Neural crest cell (in vitro differentiated cells): ENCODE results near the gene ATXN1L. TPM values are rescaled to one million over a fixed set of nuclear protein-coding genes. Genes with fewer than 3 reads are reported as not detected.

Experiments
- DNase-seq: peaks from one replicate; pipeline ENCODE4 v3.0.0; 2021; ENCODE audit warnings: low read depth, mixed read lengths, low spot score
- H3K27ac Mint-ChIP-seq: one replicate; pipeline ENCODE4 v1.8.0; 2021; ENCODE audit warnings: mild to moderate bottlenecking, mixed read lengths; ENCODE audit not compliant: unreplicated experiment
- H3K27me3 Mint-ChIP-seq: 2 replicates; pipeline ENCODE4 v1.8.0; 2021; ENCODE audit warnings: low read depth, mild to moderate bottlenecking, mixed read lengths
- H3K36me3 Mint-ChIP-seq: 2 replicates; pipeline ENCODE4 v1.8.0; 2021; ENCODE audit warnings: low read depth, mild to moderate bottlenecking, mixed read lengths
- H3K4me1 Mint-ChIP-seq: 2 replicates; pipeline ENCODE4 v1.8.0; 2021; ENCODE audit warnings: mixed read lengths
- H3K4me3 Mint-ChIP-seq: one replicate; pipeline ENCODE4 v1.8.0; 2021; ENCODE audit warnings: mild to moderate bottlenecking, mixed read lengths
- H3K9me3 Mint-ChIP-seq: 2 replicates; pipeline ENCODE4 v1.8.0; 2021; ENCODE audit warnings: mixed read lengths
- total RNA-seq: library from RNA; stranded (reverse); gene quantifications from 2 replicates; pipeline ENCODE4 v1.2.1, GENCODE V29; 2021
- TF ChIP-seq, protein P1 (sequence below): fragments of 200-600 bp; sonication (generic); conservative IDR thresholded peaks from 2 replicates; pipeline ENCODE4 v1.5.0; 2021; ENCODE audit warnings: antibody characterized with exemption, mild to moderate bottlenecking

ATXN1L gene
- total RNA-seq, 1 donor from 2014 or later, result 28.4 TPM

DNA sequence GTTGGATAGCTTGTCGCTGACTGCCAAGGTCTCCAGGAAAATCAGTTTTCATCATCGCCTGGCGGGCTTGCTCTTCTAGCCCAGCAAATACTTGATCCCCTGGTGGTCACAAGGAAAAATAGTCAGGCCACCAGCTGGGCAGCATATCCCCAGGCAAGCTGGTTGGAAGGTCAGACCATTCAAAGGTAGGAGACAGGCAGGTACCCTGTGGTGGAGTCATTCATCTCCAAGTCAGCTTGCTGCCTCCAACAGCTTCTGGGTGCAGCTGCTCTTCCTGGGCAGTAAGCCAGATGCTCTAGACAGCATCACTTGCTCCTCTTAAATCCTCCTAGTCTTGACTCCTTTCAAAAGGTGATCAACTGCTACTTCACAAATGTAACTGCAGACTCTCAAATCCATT lies 22.2 kb downstream of the ATXN1L start:
- Mint-ChIP-seq H3K27me3 (no peaks in the 10 kb centered on the region), H3K36me3 (peaks cover 11% of the 10 kb centered on the region), H3K4me3 (no peak overlapping the region), H3K4me1 (no peaks in the 10 kb centered on the region), H3K27ac (no peak overlapping the region), H3K9me3 (no peaks in the 10 kb centered on the region)
- no peak for DNase-seq
- TF ChIP-seq, protein P1, sequence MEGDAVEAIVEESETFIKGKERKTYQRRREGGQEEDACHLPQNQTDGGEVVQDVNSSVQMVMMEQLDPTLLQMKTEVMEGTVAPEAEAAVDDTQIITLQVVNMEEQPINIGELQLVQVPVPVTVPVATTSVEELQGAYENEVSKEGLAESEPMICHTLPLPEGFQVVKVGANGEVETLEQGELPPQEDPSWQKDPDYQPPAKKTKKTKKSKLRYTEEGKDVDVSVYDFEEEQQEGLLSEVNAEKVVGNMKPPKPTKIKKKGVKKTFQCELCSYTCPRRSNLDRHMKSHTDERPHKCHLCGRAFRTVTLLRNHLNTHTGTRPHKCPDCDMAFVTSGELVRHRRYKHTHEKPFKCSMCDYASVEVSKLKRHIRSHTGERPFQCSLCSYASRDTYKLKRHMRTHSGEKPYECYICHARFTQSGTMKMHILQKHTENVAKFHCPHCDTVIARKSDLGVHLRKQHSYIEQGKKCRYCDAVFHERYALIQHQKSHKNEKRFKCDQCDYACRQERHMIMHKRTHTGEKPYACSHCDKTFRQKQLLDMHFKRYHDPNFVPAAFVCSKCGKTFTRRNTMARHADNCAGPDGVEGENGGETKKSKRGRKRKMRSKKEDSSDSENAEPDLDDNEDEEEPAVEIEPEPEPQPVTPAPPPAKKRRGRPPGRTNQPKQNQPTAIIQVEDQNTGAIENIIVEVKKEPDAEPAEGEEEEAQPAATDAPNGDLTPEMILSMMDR, result no peak

DNA sequence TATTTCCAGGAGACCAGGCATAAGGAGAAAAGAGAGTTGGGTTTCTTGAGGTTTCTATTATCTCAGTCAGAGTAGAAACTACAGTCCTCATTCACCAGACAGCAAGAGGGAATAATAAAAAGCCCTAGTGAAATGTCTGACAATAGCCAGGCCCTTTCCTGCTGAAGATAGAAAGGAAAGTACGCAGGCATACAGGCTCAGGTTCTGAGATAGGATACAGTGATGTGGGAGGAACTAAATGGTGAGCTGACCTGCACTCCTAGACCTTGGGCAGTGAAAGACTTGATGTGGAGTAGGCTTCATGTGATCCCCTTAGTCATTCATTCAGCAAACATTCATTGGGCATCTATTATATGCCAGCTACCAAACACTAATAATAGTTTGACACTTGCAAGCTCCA lies 23.3 kb downstream of the ATXN1L start:
- Mint-ChIP-seq H3K27me3 (no peaks in the 10 kb centered on the region), H3K36me3 (peaks cover 11% of the 10 kb centered on the region), H3K9me3 (no peaks in the 10 kb centered on the region), H3K4me3 (no peak overlapping the region), H3K4me1 (no peaks in the 10 kb centered on the region), H3K27ac (no peak overlapping the region)
- DNase-seq, result no peak
- TF ChIP-seq, protein P1, result no peak

DNA sequence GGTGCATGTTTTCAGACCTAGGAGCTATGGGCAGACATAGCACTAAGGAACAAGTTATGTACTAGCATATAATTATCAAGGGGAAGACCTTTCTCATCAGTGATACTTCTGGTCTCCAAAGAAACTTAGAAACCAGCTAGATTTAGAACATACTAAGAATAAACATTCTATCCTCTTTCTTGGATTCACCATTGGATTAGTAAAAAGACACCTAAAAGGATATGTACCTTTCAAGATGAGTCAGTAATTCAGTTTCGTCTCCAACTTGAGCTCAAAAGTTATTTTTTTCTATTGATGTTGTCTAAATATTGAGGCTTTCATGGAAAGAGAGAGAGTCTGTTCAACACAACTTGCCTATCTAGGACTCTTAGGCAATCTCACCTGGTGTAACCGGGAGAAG lies 25.0 kb downstream of the ATXN1L start:
- no peaks in the 10 kb centered on the region for H3K4me1 Mint-ChIP-seq
- H3K4me3 Mint-ChIP-seq, result no peak overlapping the region
- TF ChIP-seq, protein P1, result no peak
- H3K27ac Mint-ChIP-seq, result no peak overlapping the region
- DNase-seq, result no peak
- H3K36me3 Mint-ChIP-seq, result peaks cover 5% of the 10 kb centered on the region
- no peaks in the 10 kb centered on the region for H3K27me3 Mint-ChIP-seq
- no peaks in the 10 kb centered on the region for H3K9me3 Mint-ChIP-seq

DNA sequence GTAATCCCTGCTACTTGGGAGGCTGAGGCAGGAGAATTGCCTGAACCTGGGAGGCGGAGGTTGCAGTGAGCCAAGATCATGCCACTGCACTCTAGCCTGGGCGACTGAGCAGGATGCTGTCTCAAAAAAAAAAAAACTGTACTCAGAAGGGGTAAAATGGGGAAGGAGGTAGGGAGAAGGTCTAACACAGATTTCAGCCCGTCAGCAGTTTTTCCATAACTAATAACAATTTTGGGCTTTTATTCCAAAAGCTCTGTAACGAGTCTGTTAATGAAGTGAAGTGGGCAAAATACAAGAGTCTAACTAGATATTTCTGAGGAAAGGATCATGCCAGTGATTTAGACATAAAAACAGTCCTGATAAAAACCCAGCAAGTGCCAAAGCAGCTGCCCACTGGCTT lies 27.4 kb downstream of the ATXN1L start:
- no peak for DNase-seq
- H3K9me3 Mint-ChIP-seq, result no peaks in the 10 kb centered on the region
- TF ChIP-seq, protein P1, result no peak
- H3K36me3 Mint-ChIP-seq, result peaks cover 7% of the 10 kb centered on the region
- H3K27me3 Mint-ChIP-seq, result no peaks in the 10 kb centered on the region
- no peak overlapping the region for H3K4me3 Mint-ChIP-seq
- no peak overlapping the region for H3K27ac Mint-ChIP-seq
- H3K4me1 Mint-ChIP-seq, result no peaks in the 10 kb centered on the region

DNA sequence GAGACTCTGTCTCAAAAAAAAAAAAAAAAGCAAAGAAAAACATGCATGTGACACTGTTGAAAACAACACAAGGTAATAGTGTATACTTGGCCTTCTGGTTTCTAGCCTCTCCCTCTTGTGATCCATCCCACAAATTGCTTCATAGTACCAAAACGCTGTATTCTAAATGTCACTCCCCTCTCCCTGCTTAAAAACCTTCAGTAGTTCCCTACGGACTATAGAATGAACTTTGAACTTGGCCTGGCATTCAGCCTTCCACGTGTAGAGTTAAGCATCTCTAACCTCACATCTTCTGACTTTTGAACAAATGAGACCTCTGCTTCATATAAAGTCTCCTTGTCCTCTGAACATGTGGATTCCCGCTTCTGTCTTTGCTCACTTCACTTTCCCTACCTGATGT lies 33.1 kb downstream of the ATXN1L start:
- H3K4me1 Mint-ChIP-seq, result peaks cover 17% of the 10 kb centered on the region
- no peaks in the 10 kb centered on the region for H3K27me3 Mint-ChIP-seq
- no peak overlapping the region for H3K27ac Mint-ChIP-seq
- H3K4me3 Mint-ChIP-seq, result no peak overlapping the region
- H3K9me3 Mint-ChIP-seq, result no peaks in the 10 kb centered on the region
- TF ChIP-seq, protein P1, result no peak
- H3K36me3 Mint-ChIP-seq, result peaks cover 4% of the 10 kb centered on the region
- no peak for DNase-seq

DNA sequence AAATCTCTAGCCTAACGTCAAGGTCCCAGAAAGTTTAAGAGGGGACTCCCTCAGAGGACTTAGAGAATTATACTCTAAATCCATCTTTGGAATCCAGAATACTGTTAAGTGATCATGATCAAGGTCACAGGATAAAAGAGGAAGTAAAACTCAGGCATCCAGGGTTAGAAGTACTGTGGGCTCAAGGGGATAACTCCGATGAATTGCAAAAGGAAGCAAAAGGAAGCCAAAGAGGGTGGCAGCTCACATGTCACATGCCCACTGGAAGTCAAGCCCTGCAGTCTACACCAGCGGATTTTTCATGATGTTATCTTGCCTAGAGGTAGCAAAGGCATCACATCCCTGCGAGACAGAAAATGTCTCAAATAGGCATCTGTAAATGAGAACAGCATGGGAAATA lies 34.4 kb downstream of the ATXN1L start:
- H3K4me1 Mint-ChIP-seq, result peaks cover 23% of the 10 kb centered on the region
- H3K4me3 Mint-ChIP-seq, result no peak overlapping the region
- peaks cover 4% of the 10 kb centered on the region for H3K36me3 Mint-ChIP-seq
- TF ChIP-seq, protein P1, result no peak
- H3K27me3 Mint-ChIP-seq, result no peaks in the 10 kb centered on the region
- H3K9me3 Mint-ChIP-seq, result no peaks in the 10 kb centered on the region
- H3K27ac Mint-ChIP-seq, result peak overlapping the region; percentile 30
- no peak for DNase-seq
